ENCODE measurements around the gene DGKI.

GRCh38 chr7:137474540-137475026 is 372.2 kb downstream of the DGKI start:
- TF ChIP-seq CTCF (IDR thresholded peaks at IDR 0.05 in 4 of 5, conservative IDR thresholded peaks at IDR 0.05 in 1 of 5), result no peak
- TF ChIP-seq POLR2A (IDR thresholded peaks at IDR 0.05), result no peak
